A549 (cell line): ENCODE results near the gene LMO2.

Experiments used
- BHLHE40 ChIP-seq: IDR thresholded peaks from 2 replicates; pipeline ENCODE4 v1.6.1; 2012; ENCODE audit warnings: low read depth, low read length, inconsistent platforms
- CBX2 ChIP-seq: fragments of 200-600 bp; sonication (generic); IDR thresholded peaks from 2 replicates; pipeline ENCODE4 v1.6.1; 2016; ENCODE audit warnings: low read depth, mild to moderate bottlenecking, borderline replicate concordance
- CEBPB ChIP-seq, 2 experiments: fragments of >200 bp in 1 of 2; sonication (Bioruptor Twin) in 1 of 2; formaldehyde crosslinking in 1 of 2; IDR thresholded peaks; 2 replicates each; pipeline ENCODE4 v1.6.1; 2012 to 2016
- CHD2 ChIP-seq: fragments of 150-350 bp; IDR thresholded peaks from 2 replicates; pipeline ENCODE4 v1.6.1; 2014; ENCODE audit warnings: low read length; ENCODE audit not compliant: partially characterized antibody
- EHMT2 ChIP-seq: fragments of 200-600 bp; sonication (generic); IDR thresholded peaks from 2 replicates; pipeline ENCODE4 v1.6.1; 2016; ENCODE audit warnings: antibody characterized with exemption, low read depth, mild to moderate bottlenecking, moderate library complexity
- ESRRA ChIP-seq: fragments of 150-350 bp; IDR thresholded peaks from 2 replicates; pipeline ENCODE4 v1.6.1; 2014; ENCODE audit warnings: mild to moderate bottlenecking, low read length, borderline replicate concordance
- HOXA7 ChIP-seq: fragments of 250-450 bp; sonication (Bioruptor Pico); IDR thresholded peaks from 2 replicates; pipeline ENCODE4 v1.5.0; 2020; ENCODE audit warnings: mild to moderate bottlenecking, moderate library complexity
- JUN ChIP-seq, 2 experiments: fragments of >200 bp; sonication (Bioruptor Twin); formaldehyde crosslinking; IDR thresholded peaks; 2 replicates in 1 of 2; 3 replicates in 1 of 2; pipeline ENCODE4 v1.6.1; 2016 to 2017
- MAX ChIP-seq: IDR thresholded peaks from 2 replicates; pipeline ENCODE4 v1.6.1; 2012
- MAZ ChIP-seq: fragments of 150-350 bp; IDR thresholded peaks from 2 replicates; pipeline ENCODE4 v1.6.1; 2014; ENCODE audit warnings: antibody characterized with exemption, low read depth, low read length, borderline replicate concordance
- POLR2AphosphoS2 ChIP-seq: conservative IDR thresholded peaks from 2 replicates; pipeline ENCODE4 v1.6.1; 2012; ENCODE audit warnings: low read length, improper control_type of control experiment, inconsistent platforms
- RARB ChIP-seq: fragments of 250-450 bp; sonication (Bioruptor Pico); IDR thresholded peaks from 2 replicates; pipeline ENCODE4 v1.8.0; 2021; ENCODE audit warnings: mild to moderate bottlenecking, moderate library complexity
- TF ChIP-seq, protein P1 (sequence below): fragments of >200 bp; sonication (Bioruptor Twin); formaldehyde crosslinking; IDR thresholded peaks from 3 replicates; pipeline ENCODE4 v1.5.1; 2016

GRCh38 chr11:33910958-33911339, 19.1 kb upstream of the LMO2 start:
- TF ChIP-seq, protein P1, sequence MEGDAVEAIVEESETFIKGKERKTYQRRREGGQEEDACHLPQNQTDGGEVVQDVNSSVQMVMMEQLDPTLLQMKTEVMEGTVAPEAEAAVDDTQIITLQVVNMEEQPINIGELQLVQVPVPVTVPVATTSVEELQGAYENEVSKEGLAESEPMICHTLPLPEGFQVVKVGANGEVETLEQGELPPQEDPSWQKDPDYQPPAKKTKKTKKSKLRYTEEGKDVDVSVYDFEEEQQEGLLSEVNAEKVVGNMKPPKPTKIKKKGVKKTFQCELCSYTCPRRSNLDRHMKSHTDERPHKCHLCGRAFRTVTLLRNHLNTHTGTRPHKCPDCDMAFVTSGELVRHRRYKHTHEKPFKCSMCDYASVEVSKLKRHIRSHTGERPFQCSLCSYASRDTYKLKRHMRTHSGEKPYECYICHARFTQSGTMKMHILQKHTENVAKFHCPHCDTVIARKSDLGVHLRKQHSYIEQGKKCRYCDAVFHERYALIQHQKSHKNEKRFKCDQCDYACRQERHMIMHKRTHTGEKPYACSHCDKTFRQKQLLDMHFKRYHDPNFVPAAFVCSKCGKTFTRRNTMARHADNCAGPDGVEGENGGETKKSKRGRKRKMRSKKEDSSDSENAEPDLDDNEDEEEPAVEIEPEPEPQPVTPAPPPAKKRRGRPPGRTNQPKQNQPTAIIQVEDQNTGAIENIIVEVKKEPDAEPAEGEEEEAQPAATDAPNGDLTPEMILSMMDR = no peak
- no peak for TF ChIP-seq MAZ
- TF ChIP-seq CEBPB (IDR thresholded peaks at IDR 0.05) = no peak
- no peak for TF ChIP-seq RARB (CRISPR knock-in tag)
- no peak for TF ChIP-seq CHD2
- no peak for TF ChIP-seq MAX
- TF ChIP-seq EHMT2 = no peak
- TF ChIP-seq CBX2 = no peak
- no peak for TF ChIP-seq JUN (IDR thresholded peaks at IDR 0.05)
- TF ChIP-seq BHLHE40 = no peak
- no peak for TF ChIP-seq POLR2AphosphoS2
- TF ChIP-seq HOXA7 = no peak
- TF ChIP-seq ESRRA = no peak
